Memory B cell (primary cell): ENCODE measurements around the gene ITK.

Experiments
- ATAC-seq: fragments of 150-1000 bp; cut with Tn5 transposase; 2 replicates; pipeline ENCODE4 v1.10.0; 2021; ENCODE audit warnings: low read depth, mild to moderate bottlenecking, moderate library complexity
- DNase-seq, 2 donors: peaks; one replicate each; pipeline ENCODE4 v3.0.0; 2022; ENCODE audit warnings: low spot score in 2 of 2
- H3K27ac Mint-ChIP-seq: one replicate; pipeline ENCODE4 v1.8.0; 2022; ENCODE audit warnings: mild to moderate bottlenecking, moderate library complexity, mixed read lengths
- H3K27me3 Mint-ChIP-seq: one replicate; pipeline ENCODE4 v1.8.0; 2022; ENCODE audit warnings: mixed read lengths
- H3K36me3 Mint-ChIP-seq: one replicate; pipeline ENCODE4 v1.8.0; 2022; ENCODE audit warnings: mild to moderate bottlenecking, mixed read lengths
- H3K4me1 Mint-ChIP-seq: one replicate; pipeline ENCODE4 v1.8.0; 2022; ENCODE audit warnings: mixed read lengths
- H3K4me3 Mint-ChIP-seq: one replicate; pipeline ENCODE4 v1.8.0; 2022; ENCODE audit warnings: mild to moderate bottlenecking, moderate library complexity, mixed read lengths
- H3K9me3 Mint-ChIP-seq: one replicate; pipeline ENCODE4 v1.8.0; 2022; ENCODE audit warnings: mixed read lengths

Gene ITK

DNA sequence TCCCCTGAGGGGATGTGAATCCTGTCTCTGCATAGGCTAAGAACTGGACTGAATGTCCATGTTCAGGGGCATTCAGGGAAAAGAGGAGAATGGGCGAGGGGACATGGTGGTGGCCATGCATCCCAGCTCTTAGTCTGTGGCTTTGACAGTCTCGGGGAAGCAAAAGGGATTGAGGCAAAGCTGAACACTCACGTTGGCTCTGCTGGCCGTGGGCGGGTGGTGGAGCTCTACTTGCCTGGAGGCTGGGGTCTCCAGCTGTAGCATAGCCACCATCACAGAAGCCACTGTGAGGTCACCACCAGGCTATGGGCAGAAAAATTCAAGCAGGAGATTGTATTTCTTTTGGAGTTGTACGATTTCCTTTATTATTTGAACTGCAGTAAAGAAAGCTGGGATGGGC, 18.6 kb upstream of the ITK start:
- Mint-ChIP-seq H3K27me3 (peaks cover 7% of the 10 kb centered on the region), H3K27ac (no peak overlapping the region), H3K4me1 (no peaks in the 10 kb centered on the region), H3K4me3 (no peak overlapping the region), H3K36me3 (no peaks in the 10 kb centered on the region), H3K9me3 (no peaks in the 10 kb centered on the region)
- ATAC-seq (no peak), DNase-seq (no peak)

- Mint-ChIP-seq H3K4me3 (no peak overlapping the region), H3K27me3 (peaks cover 7% of the 10 kb centered on the region), H3K36me3 (no peaks in the 10 kb centered on the region), H3K9me3 (no peaks in the 10 kb centered on the region), H3K27ac (no peak overlapping the region), H3K4me1 (no peaks in the 10 kb centered on the region)
- DNase-seq = no peak
- no peak for ATAC-seq
Observed at GRCh38 chr5:157162919-157163510, 17.6 kb upstream of the ITK start.

- Mint-ChIP-seq H3K27me3 (peaks cover 4% of the 10 kb centered on the region), H3K4me3 (no peak overlapping the region), H3K27ac (no peak overlapping the region), H3K36me3 (no peaks in the 10 kb centered on the region), H3K4me1 (no peaks in the 10 kb centered on the region), H3K9me3 (peaks cover under 1% of the 10 kb centered on the region)
- no peak for ATAC-seq
- no peak for DNase-seq
Observed at GRCh38 chr5:157164521-157164920, 16.1 kb upstream of the ITK start.

DNA sequence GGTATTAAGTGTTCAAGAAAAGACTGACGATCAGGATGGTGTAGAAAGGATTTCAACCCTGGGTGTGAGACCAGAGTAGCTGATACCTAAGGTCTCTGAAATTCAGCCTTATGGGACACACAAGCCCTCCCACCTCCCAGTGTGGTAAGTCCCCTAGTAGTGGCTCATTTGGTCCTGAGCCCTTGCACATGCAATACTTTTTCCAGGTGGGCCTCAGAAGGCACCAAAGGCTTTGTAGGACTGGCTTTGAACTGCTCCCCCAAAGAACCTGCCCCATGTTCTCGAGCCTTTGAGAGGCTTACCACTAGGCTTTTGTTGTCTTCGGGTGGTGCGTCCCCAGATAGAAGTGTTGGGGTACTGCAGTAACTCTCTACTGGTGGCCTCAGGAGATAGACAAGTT, 15.4 kb upstream of the ITK start:
- ATAC-seq (no peak), DNase-seq (no peak)
- H3K4me1 Mint-ChIP-seq = no peaks in the 10 kb centered on the region
- H3K9me3 Mint-ChIP-seq = peaks cover 1% of the 10 kb centered on the region
- no peak overlapping the region for H3K27ac Mint-ChIP-seq
- no peak overlapping the region for H3K4me3 Mint-ChIP-seq
- peaks cover 4% of the 10 kb centered on the region for H3K27me3 Mint-ChIP-seq
- peaks cover under 1% of the 10 kb centered on the region for H3K36me3 Mint-ChIP-seq

- Mint-ChIP-seq H3K27me3 (peaks cover 4% of the 10 kb centered on the region), H3K9me3 (peaks cover 3% of the 10 kb centered on the region), H3K4me1 (no peaks in the 10 kb centered on the region), H3K36me3 (peaks cover 2% of the 10 kb centered on the region), H3K4me3 (no peak overlapping the region), H3K27ac (no peak overlapping the region)
- DNase-seq (no peak), ATAC-seq (no peak)
Observed at GRCh38 chr5:157165668-157166067, 15.0 kb upstream of the ITK start.

- Mint-ChIP-seq H3K36me3 (peaks cover 6% of the 10 kb centered on the region), H3K27ac (no peak within 1 kb of the TSS), H3K4me1 (peaks cover 4% of the 10 kb centered on the region), H3K4me3 (no peak within 1 kb of the TSS), H3K27me3 (peaks cover 4% of the 10 kb centered on the region), H3K9me3 (peaks cover 8% of the 10 kb centered on the region)
- ATAC-seq = no peak
- no peak for DNase-seq
Observed at GRCh38 chr5:157166214-157167213, 14.1 kb upstream of the ITK start, which contains the start of gene GARIN3. Gene GARIN3, minus strand, starts transcription at chr5:157166264. Its CDS starts 96 bp downstream, at chr5:157166168.

DNA sequence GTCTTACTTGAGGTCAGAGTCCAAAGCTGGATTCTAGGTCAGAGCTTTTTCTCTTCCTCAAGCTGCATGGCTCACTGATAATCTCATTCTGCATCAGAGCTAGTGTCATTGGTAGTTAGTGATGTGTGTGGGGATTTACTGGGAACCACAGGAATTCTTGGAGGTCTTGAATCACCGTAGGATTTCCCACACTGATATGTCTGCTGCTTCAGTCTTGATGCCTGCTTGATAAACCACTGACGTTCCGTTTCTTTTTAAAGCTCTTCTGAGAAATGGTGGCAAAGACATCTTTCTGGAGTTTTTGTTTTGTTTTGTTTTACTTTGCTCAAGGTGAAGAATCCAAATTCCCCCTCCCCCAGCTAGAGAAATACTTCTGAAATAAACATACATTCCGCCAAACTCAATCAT, 13.4 kb upstream of the ITK start:
- no peak for DNase-seq
- H3K27me3 Mint-ChIP-seq = peaks cover 4% of the 10 kb centered on the region
- H3K4me3 Mint-ChIP-seq = no peak overlapping the region
- peaks cover 10% of the 10 kb centered on the region for H3K4me1 Mint-ChIP-seq
- H3K27ac Mint-ChIP-seq = no peak overlapping the region
- peaks cover 6% of the 10 kb centered on the region for H3K36me3 Mint-ChIP-seq
- H3K9me3 Mint-ChIP-seq = peaks cover 8% of the 10 kb centered on the region
- ATAC-seq = no peak

GRCh38 chr5:157168286-157168685, 12.4 kb upstream of the ITK start:
- Mint-ChIP-seq H3K4me1 (peaks cover 18% of the 10 kb centered on the region), H3K9me3 (peaks cover 8% of the 10 kb centered on the region), H3K4me3 (no peak overlapping the region), H3K27me3 (no peaks in the 10 kb centered on the region), H3K27ac (no peak overlapping the region), H3K36me3 (peaks cover 6% of the 10 kb centered on the region)
- ATAC-seq = no peak
- DNase-seq = no peak

DNA sequence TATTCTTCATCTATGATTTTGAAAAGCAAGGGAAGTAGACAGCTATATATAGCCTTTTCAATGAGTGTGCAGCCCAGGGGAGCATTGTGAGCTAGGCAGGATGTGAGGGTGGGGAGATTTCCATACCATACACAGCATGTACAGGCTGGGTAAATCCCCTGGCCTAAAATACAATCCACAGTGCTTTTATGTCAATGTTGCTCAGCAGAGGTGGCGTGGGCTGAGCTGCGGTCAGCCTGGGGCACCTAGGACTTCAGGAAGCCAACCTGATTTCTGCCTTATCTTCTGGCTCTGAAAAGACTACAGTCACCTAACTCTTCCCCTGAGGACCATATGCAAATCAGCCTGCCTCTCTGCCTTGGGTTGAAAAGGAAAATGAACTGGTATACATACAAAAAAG, 8.2 kb upstream of the ITK start:
- H3K27me3 Mint-ChIP-seq = no peaks in the 10 kb centered on the region
- peaks cover 8% of the 10 kb centered on the region for H3K9me3 Mint-ChIP-seq
- H3K36me3 Mint-ChIP-seq = peaks cover 6% of the 10 kb centered on the region
- H3K27ac Mint-ChIP-seq = peak overlapping the region; percentile 81
- peak overlapping the region; percentile 72 for H3K4me3 Mint-ChIP-seq
- ATAC-seq (peak; percentile 92), DNase-seq (peak; percentile 13 to 16)
- peaks cover 18% of the 10 kb centered on the region for H3K4me1 Mint-ChIP-seq

DNA sequence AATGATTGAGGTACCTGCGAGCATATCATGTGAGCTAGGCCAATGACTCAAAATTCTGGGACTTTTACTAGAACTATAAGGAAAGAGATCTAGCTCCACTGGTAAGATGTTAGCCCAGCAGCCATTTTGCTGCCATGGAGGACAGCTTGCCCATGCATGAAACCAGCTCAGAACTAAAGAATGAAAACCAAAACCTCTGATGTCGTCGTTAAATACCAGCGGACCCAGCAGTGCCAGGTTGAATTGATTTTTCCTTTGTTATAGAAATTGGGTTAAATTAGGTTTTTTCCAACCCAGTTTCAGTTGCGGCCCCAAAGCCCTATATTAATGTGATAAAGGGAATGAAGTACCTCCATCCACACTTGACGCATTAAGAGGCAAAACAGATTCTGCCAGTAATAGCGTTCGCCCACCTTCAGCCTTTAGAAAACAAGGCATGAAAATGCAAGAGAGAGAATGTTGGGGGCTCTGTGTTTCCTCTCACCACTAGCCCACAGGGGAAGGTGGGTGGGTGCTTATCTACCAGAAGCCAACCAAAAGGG, 5.5 kb upstream of the ITK start:
- DNase-seq (no peak), ATAC-seq (no peak)
- Mint-ChIP-seq H3K36me3 (peaks cover 6% of the 10 kb centered on the region), H3K4me3 (no peak overlapping the region), H3K27me3 (peaks cover 3% of the 10 kb centered on the region), H3K9me3 (peaks cover 7% of the 10 kb centered on the region), H3K4me1 (peaks cover 22% of the 10 kb centered on the region), H3K27ac (no peak overlapping the region)

DNA sequence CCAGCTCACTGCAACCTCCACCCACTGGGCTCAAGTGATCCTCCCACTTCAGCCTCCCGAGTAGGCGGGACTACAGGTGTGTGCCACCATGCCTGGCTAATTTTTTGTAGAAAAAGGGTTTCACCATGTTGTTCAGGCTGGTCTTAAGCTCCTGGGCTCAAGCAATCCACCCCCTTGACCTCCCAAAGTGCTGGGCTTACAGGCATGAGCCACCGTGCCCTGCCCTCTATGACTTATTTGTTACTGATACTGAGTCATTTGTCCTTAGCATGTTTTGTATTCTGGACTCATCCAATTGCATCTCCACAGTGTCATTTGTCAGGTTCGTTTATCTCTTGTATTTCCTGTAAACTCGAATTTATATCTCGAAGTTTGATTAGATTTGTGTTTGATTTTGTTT, 2.7 kb upstream of the ITK start:
- Mint-ChIP-seq H3K27ac (no peak overlapping the region), H3K27me3 (peaks cover 3% of the 10 kb centered on the region), H3K36me3 (no peaks in the 10 kb centered on the region), H3K9me3 (no peaks in the 10 kb centered on the region), H3K4me3 (no peak overlapping the region), H3K4me1 (peaks cover 4% of the 10 kb centered on the region)
- DNase-seq (no peak), ATAC-seq (no peak)

GRCh38 chr5:157178966-157179365, 1.7 kb upstream of the ITK start:
- no peaks in the 10 kb centered on the region for H3K9me3 Mint-ChIP-seq
- ATAC-seq (no peak), DNase-seq (no peak)
- peaks cover 4% of the 10 kb centered on the region for H3K4me1 Mint-ChIP-seq
- no peak overlapping the region for H3K27ac Mint-ChIP-seq
- H3K27me3 Mint-ChIP-seq = peaks cover 3% of the 10 kb centered on the region
- no peak overlapping the region for H3K4me3 Mint-ChIP-seq
- H3K36me3 Mint-ChIP-seq = no peaks in the 10 kb centered on the region

GRCh38 chr5:157182143-157182757, 1.6 kb downstream of the ITK start:
- H3K4me3 Mint-ChIP-seq = no peak overlapping the region
- no peak for DNase-seq
- no peaks in the 10 kb centered on the region for H3K36me3 Mint-ChIP-seq
- H3K4me1 Mint-ChIP-seq = peaks cover 4% of the 10 kb centered on the region
- ATAC-seq = no peak
- H3K27ac Mint-ChIP-seq = no peak overlapping the region
- peaks cover 3% of the 10 kb centered on the region for H3K27me3 Mint-ChIP-seq
- H3K9me3 Mint-ChIP-seq = no peaks in the 10 kb centered on the region

DNA sequence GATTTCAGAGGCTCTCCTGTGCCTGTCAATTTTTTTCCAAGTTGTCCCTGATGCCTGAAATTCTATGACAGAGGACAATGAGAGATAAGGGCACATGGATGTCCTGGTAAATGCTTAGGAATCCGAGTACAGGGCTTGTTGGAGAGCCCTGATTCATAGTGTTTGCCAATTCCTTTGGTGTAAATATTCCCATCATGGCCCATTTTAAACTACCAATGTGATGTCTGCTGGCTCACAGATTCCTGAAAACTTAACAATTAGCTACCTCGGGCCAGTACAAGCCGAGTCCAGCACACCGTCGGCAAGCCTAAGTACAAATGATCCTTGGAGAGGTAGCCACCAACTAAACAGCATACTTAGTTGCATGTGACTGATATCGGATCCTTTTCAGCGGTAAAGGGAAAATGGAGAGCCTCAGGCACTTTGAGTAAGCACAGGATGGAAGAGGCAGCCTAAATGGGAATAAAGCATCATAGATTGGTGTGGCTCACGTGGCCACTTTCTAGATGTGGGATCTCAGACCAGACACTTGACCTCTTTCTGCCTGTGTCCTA, 3.6 kb downstream of the ITK start:
- no peak overlapping the region for H3K4me3 Mint-ChIP-seq

More for the DNA sequence above, 3.6 kb downstream of the ITK start:
- Mint-ChIP-seq H3K9me3 (no peaks in the 10 kb centered on the region), H3K27me3 (peaks cover 2% of the 10 kb centered on the region), H3K4me1 (no peaks in the 10 kb centered on the region), H3K36me3 (no peaks in the 10 kb centered on the region), H3K27ac (no peak overlapping the region)
- ATAC-seq (no peak), DNase-seq (no peak)
